IPS-20b (cell line): ENCODE measurements around the gene WDR3.

Experiments used
- H3K27ac ChIP-seq: one replicate; pipeline ENCODE4 v1.5.1; 2013; ENCODE audit warnings: low read length
- H3K27me3 ChIP-seq: 2 replicates; pipeline ENCODE4 v1.6.1; 2013; ENCODE audit warnings: mild to moderate bottlenecking, low read length, inconsistent platforms; ENCODE audit not compliant: insufficient read depth
- H3K36me3 ChIP-seq: 2 replicates; pipeline ENCODE4 v1.6.1; 2013; ENCODE audit warnings: low read depth, mild to moderate bottlenecking, inconsistent platforms, low read length, moderate library complexity; ENCODE audit not compliant: insufficient read depth
- H3K4me1 ChIP-seq: 2 replicates; pipeline ENCODE4 v1.6.1; 2013; ENCODE audit warnings: mild to moderate bottlenecking, control low read depth, inconsistent platforms, low read length, moderate library complexity; ENCODE audit not compliant: insufficient read depth
- H3K4me3 ChIP-seq: 2 replicates; pipeline ENCODE4 v1.5.1; 2013; ENCODE audit warnings: mild to moderate bottlenecking, low read length, inconsistent platforms
- H3K9ac ChIP-seq: 2 replicates; pipeline ENCODE4 v1.6.1; 2013; ENCODE audit warnings: low read depth, mild to moderate bottlenecking, inconsistent platforms, low read length, moderate library complexity
- H3K9me3 ChIP-seq: 2 replicates; pipeline ENCODE4 v1.6.1; 2013; ENCODE audit warnings: mild to moderate bottlenecking, low read depth, low read length, inconsistent platforms; ENCODE audit not compliant: insufficient read depth

WDR3 gene

GRCh38 chr1:117929343-117930172 lies at the start of gene WDR3, which contains the start of gene GDAP2:
Gene WDR3, plus strand, starts transcription at chr1:117929739. Its CDS starts 3,581 bp downstream, at chr1:117933320.
Gene GDAP2, minus strand, starts transcription at chr1:117929621. Its CDS starts 9,264 bp downstream, at chr1:117920357.
- peak within 1 kb of the TSS; percentile 97 for H3K4me3 ChIP-seq
- peak within 1 kb of the TSS; percentile 90 for H3K9ac ChIP-seq
- H3K27ac ChIP-seq = no peak within 1 kb of the TSS
- H3K9me3 ChIP-seq = no peaks in the 10 kb centered on the region
- H3K27me3 ChIP-seq = no peaks in the 10 kb centered on the region
- peaks cover 8% of the 10 kb centered on the region for H3K4me1 ChIP-seq
- peaks cover 14% of the 10 kb centered on the region for H3K36me3 ChIP-seq

- H3K36me3 ChIP-seq = peaks cover 20% of the 10 kb centered on the region
- H3K27ac ChIP-seq = no peak overlapping the region
- H3K4me1 ChIP-seq = no peaks in the 10 kb centered on the region
- H3K27me3 ChIP-seq = no peaks in the 10 kb centered on the region
- no peaks in the 10 kb centered on the region for H3K9me3 ChIP-seq
- no peak overlapping the region for H3K4me3 ChIP-seq
- no peak overlapping the region for H3K9ac ChIP-seq
These were observed 45.9 kb upstream of the WDR3 start for GRCh38 chr1:117883616-117884015.

GRCh38 chr1:117886101-117886795 lies 43.3 kb upstream of the WDR3 start:
- H3K27me3 ChIP-seq = no peaks in the 10 kb centered on the region
- no peaks in the 10 kb centered on the region for H3K9me3 ChIP-seq
- H3K4me3 ChIP-seq = no peak overlapping the region
- peaks cover 8% of the 10 kb centered on the region for H3K36me3 ChIP-seq
- H3K9ac ChIP-seq = no peak overlapping the region
- H3K27ac ChIP-seq = no peak overlapping the region
- H3K4me1 ChIP-seq = no peaks in the 10 kb centered on the region

- no peak overlapping the region for H3K9ac ChIP-seq
- H3K36me3 ChIP-seq = peaks cover 13% of the 10 kb centered on the region
- no peaks in the 10 kb centered on the region for H3K27me3 ChIP-seq
- no peaks in the 10 kb centered on the region for H3K4me1 ChIP-seq
- H3K4me3 ChIP-seq = no peak overlapping the region
- H3K27ac ChIP-seq = no peak overlapping the region
- H3K9me3 ChIP-seq = no peaks in the 10 kb centered on the region
These were observed 39.1 kb upstream of the WDR3 start for GRCh38 chr1:117890452-117890851.

- Histone ChIP-seq H3K4me3 (no peak overlapping the region), H3K9me3 (no peaks in the 10 kb centered on the region)
These were observed 37.0 kb upstream of the WDR3 start for GRCh38 chr1:117892512-117892911.

GRCh38 chr1:117894078-117894477 lies 35.5 kb upstream of the WDR3 start:
- Histone ChIP-seq H3K36me3 (peaks cover 43% of the 10 kb centered on the region), H3K4me3 (no peak overlapping the region), H3K27ac (no peak overlapping the region), H3K4me1 (no peaks in the 10 kb centered on the region), H3K9ac (no peak overlapping the region), H3K9me3 (no peaks in the 10 kb centered on the region), H3K27me3 (no peaks in the 10 kb centered on the region)

More at GRCh38 chr1:117892512-117892911, 37.0 kb upstream of the WDR3 start:
- H3K36me3 ChIP-seq = peaks cover 32% of the 10 kb centered on the region
- H3K27me3 ChIP-seq = no peaks in the 10 kb centered on the region
- H3K9ac ChIP-seq = no peak overlapping the region
- H3K27ac ChIP-seq = no peak overlapping the region
- H3K4me1 ChIP-seq = no peaks in the 10 kb centered on the region

- H3K36me3 ChIP-seq = peaks cover 53% of the 10 kb centered on the region
- no peaks in the 10 kb centered on the region for H3K4me1 ChIP-seq
- H3K27me3 ChIP-seq = no peaks in the 10 kb centered on the region
- no peak overlapping the region for H3K4me3 ChIP-seq
- H3K27ac ChIP-seq = no peak overlapping the region
- H3K9me3 ChIP-seq = no peaks in the 10 kb centered on the region
- H3K9ac ChIP-seq = no peak overlapping the region
These were observed 33.9 kb upstream of the WDR3 start for GRCh38 chr1:117895482-117896114.

GRCh38 chr1:117897551-117897950 lies 32.0 kb upstream of the WDR3 start:
- H3K9me3 ChIP-seq = no peaks in the 10 kb centered on the region
- H3K36me3 ChIP-seq = peaks cover 66% of the 10 kb centered on the region
- no peak overlapping the region for H3K4me3 ChIP-seq
- H3K4me1 ChIP-seq = no peaks in the 10 kb centered on the region
- no peak overlapping the region for H3K9ac ChIP-seq
- no peaks in the 10 kb centered on the region for H3K27me3 ChIP-seq
- no peak overlapping the region for H3K27ac ChIP-seq

GRCh38 chr1:117899801-117900200 lies 29.7 kb upstream of the WDR3 start:
- Histone ChIP-seq H3K4me1 (no peaks in the 10 kb centered on the region), H3K9me3 (no peaks in the 10 kb centered on the region), H3K9ac (no peak overlapping the region), H3K27me3 (no peaks in the 10 kb centered on the region), H3K4me3 (no peak overlapping the region), H3K36me3 (peaks cover 82% of the 10 kb centered on the region), H3K27ac (no peak overlapping the region)

GRCh38 chr1:117902944-117903343 lies 26.6 kb upstream of the WDR3 start:
- Histone ChIP-seq H3K4me3 (no peak overlapping the region), H3K27ac (no peak overlapping the region), H3K36me3 (peaks cover 75% of the 10 kb centered on the region), H3K4me1 (no peaks in the 10 kb centered on the region), H3K27me3 (no peaks in the 10 kb centered on the region), H3K9ac (no peak overlapping the region), H3K9me3 (no peaks in the 10 kb centered on the region)

- no peak overlapping the region for H3K4me3 ChIP-seq
- H3K27ac ChIP-seq = no peak overlapping the region
- H3K4me1 ChIP-seq = no peaks in the 10 kb centered on the region
- no peaks in the 10 kb centered on the region for H3K27me3 ChIP-seq
- no peaks in the 10 kb centered on the region for H3K9me3 ChIP-seq
- H3K9ac ChIP-seq = no peak overlapping the region
- H3K36me3 ChIP-seq = peaks cover 61% of the 10 kb centered on the region
These were observed 25.1 kb upstream of the WDR3 start for GRCh38 chr1:117904485-117904884.
